Prostate gland (tissue), 2 donors: ENCODE measurements around the gene NPC1L1.

Experiments used
- CTCF ChIP-seq, 4 experiments: fragments of 200-600 bp in 2 of 4; fragments of 450-650 bp in 2 of 4; sonication (generic) in 2 of 4; IDR thresholded peaks; 1 replicate in 3 of 4; 2 replicates in 1 of 4; pipeline ENCODE4 v1.5.1; 2016 to 2019; ENCODE audit warnings: antibody characterized with exemption in 4 of 4, mild to moderate bottlenecking in 2 of 4, moderate library complexity in 2 of 4
- POLR2A ChIP-seq: fragments of 450-650 bp; IDR thresholded peaks from one replicate; pipeline ENCODE4 v1.6.1; 2016; ENCODE audit warnings: antibody characterized with exemption, mild to moderate bottlenecking

- TF ChIP-seq POLR2A (no peak), CTCF (IDR thresholded peaks at IDR 0.05) (no peak)
These were observed 16.2 kb downstream of the NPC1L1 start for GRCh38 chr7:44524811-44525388.
